ENCODE data around the gene AUTS2.
"Not testable (repeated sequence)": the region's sequence is repeated elsewhere in the genome, so short reads cannot be mapped to it uniquely, and the experiment has no call there.

AUTS2 gene

GRCh38 chr7:70630818-70631457 is 1032.7 kb downstream of the AUTS2 start:
- DNase-seq (ENCODE audit: low read depth), result no peak

DNA sequence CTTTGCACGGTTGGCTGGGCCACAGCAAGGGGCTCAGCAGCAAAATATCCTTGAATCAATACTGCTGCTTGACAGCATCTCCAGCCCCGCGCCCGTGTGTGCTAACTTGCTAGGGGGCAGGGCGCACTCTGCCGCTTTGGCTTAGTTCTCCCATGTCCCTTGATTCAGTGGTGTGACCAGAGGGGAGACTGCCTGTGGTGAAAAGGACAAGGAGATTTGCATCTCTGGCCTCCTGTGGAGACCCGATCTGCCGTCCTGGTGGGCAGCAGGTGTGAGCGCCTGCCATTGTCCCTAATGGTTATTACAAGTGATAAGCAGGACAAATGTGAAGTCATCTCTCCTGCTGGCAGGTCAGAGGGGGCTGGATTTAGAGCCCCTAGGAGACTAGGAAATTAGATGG is 1033.4 kb downstream of the AUTS2 start:
- DNase-seq (ENCODE audit: low read depth), result no peak

DNA sequence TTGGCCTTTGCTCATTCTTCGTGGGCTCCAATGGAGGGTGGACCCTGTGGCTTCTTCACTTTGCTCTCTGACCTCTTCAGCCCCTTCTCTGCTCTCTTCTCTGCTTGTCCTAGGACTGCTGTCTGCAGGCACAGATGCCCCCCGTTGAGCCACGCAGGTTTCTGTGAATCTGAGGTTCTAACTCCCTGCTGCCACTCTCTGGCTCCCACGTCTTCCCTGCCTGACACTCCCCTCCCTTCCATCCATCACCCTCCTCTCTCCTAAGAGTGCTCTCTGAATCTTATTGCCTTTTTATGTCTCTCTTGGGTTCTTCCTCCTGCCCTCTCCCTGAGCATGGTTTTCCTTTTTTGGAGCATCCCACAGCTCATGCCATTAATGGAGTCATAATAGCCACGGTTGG is 1034.1 kb downstream of the AUTS2 start:
- no peak for DNase-seq (ENCODE audit: low read depth)

GRCh38 chr7:70634071-70634470 is 1035.8 kb downstream of the AUTS2 start:
- no peak for DNase-seq (ENCODE audit: low read depth)

DNA sequence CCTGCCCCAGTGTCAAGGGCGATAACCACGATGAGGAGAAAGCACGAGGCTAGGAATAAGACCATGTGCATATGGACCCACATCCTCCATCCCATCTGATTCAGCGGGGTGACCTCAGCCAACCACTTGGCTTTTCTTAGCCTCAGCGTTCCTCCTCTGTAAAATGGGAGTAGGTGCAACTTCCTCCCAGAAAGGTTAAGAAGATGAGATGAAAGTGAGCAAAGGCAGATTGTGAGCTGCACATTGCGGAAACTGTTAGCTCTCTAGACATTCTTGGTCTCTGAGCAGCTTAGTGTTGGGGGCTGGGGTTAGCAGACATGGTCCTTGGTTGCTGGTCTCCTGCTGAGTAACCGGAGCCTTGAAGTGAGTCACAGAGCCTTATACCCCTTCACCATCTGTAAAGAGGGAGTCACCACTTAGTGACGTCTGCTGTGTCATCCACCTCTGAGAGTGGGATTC is 1036.4 kb downstream of the AUTS2 start:
- peak; percentile 58 for DNase-seq (ENCODE audit: low read depth)

- no peak for DNase-seq (ENCODE audit: low read depth)
Measured at GRCh38 chr7:70635633-70636032, 1037.4 kb downstream of the AUTS2 start.

GRCh38 chr7:70636169-70636568 is 1037.9 kb downstream of the AUTS2 start:
- no peak for DNase-seq (ENCODE audit: low read depth)

DNA sequence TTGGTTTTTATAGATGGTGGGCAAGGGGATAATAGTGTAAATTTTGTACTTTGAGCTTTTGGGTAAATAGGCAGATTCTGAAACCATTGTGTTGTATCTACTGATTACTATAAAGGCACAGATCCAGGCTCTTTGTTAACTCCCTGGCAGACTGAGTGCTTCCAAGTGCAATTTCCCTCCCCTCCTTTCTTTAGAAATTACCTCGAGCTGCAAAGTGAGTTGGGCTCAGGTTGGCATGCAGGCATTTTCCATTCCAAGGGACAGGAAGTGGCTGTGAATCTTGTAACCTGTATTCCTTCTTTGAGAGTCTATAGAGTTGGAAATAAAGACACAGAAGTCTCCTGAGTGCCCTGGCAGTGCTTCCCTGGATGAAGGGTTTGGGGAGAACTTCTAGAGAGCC is 1039.5 kb downstream of the AUTS2 start:
- DNase-seq (ENCODE audit: low read depth), result no peak

- DNase-seq (ENCODE audit: low read depth), result no peak
Measured at GRCh38 chr7:70638158-70639107, 1040.2 kb downstream of the AUTS2 start.

GRCh38 chr7:70640266-70640833 is 1042.1 kb downstream of the AUTS2 start:
- peak; percentile 17 for DNase-seq (ENCODE audit: low read depth)

- DNase-seq (ENCODE audit: low read depth), result no peak
Measured at GRCh38 chr7:70641882-70642281, 1043.6 kb downstream of the AUTS2 start.

DNA sequence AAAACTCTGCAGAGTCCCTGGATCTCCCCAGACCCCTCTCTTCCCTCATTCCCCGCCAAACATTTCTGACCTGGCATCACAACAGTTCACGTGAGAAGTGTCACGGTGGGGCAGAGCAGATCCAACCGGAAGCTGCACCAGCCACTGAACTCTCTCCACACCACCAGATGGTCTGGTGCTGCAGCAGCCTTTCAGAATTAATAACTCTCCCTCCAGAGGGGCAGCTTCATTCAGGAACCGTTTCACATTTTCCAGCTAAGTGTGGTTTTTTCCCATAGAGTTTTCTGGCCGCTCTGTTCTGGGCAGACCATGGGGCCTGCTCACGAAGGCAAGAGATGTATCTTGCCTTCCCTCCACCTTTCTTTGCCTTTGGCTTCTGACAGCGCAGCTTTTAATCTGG is 1047.0 kb downstream of the AUTS2 start:
- DNase-seq (ENCODE audit: low read depth), result no peak

GRCh38 chr7:70645876-70646351 is 1047.6 kb downstream of the AUTS2 start:
- DNase-seq (ENCODE audit: low read depth), result no peak

DNA sequence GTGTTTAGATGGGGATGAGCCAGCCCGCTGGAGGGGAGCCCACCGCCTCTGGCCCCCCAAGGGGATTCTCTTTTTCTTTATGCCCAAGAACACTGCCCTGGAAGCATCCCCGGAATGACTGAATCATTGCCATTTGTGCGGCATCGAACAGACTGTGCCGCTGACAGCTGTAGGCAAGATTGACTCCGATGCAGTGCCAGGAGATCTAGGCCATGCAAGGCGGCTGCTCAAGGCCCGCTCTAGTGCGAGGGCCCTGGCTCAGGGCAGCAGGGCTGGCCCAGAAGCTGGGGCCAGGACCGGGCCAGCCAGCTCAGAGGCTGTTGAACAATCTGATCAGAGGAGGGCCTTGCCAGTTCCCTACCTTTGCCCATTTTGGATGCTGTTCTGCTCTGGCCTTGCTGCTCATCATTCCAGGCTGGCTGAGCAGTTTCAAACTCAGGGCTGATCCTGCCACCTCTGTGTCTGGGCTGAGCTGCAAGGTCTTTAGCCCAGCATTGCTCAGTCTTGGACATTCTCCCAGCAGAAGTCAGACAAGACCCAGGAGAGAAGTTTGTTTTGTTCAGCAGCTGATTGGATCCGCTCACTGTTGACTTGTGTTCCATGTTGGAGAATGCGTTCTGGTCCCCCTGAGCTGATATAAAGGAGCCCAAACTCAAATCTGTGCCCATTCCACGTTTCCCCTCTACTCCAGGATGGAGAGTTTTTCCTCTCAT is 1048.4 kb downstream of the AUTS2 start:
- no peak for DNase-seq (ENCODE audit: low read depth)

DNA sequence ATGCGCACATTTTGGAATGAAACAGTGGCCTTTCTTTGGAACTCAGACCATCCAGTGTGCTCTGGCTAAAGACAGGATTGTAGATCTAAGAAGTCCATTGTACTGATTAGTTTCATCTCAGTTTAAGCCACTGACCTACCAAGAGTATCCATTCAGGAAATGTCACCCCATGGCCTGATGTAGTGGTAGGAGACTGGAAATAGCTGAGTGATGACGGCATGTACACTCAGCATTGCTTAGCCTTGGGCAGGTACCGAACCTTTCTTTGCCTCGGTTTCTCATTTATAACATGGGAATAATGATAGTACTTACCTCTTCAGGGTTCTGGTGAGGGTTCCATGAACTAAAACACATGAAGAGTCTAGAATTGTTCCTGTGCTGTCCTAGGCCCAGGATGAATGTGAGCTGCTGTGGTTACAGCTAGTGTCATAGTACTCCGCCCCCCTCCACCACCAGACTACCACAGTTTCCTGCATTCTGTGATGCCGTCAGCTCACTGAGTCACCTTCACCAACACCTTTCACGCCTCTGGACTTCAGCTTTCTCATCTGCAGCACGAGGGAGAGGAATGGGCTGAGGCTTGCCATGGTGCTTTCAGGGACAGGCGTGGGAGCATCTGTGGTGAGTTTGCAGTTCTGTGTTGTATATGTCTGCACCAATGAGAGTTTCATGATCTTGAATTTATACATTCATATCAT is 1049.7 kb downstream of the AUTS2 start:
- DNase-seq (ENCODE audit: low read depth), result no peak

- DNase-seq (ENCODE audit: low read depth), result not testable (repeated sequence)
Measured at GRCh38 chr7:70648499-70648861, 1050.2 kb downstream of the AUTS2 start.

- no peak for DNase-seq (ENCODE audit: low read depth)
Measured at GRCh38 chr7:70649323-70649722, 1051.0 kb downstream of the AUTS2 start.

- DNase-seq (ENCODE audit: low read depth), result no peak
Measured at GRCh38 chr7:70654146-70654545, 1055.9 kb downstream of the AUTS2 start.

DNA sequence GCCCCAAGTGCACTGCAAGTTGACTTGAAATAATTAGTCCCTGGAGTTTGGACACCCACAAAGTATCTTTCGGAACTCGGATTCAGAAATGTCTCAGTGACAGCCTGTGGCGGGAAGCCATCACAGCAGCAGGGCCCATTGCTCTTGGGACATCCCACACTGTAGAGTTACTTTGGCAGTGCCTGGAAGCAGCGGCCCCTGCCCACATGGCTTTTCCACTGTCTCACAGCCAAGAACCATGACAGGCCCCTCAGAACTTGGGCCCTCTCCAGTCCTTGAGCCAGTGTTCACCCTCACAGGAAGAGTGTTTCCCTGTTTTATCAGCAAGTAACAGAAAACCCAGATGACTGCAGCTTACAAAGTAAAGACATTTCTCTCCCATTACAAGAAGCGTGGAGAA is 1056.7 kb downstream of the AUTS2 start:
- no peak for DNase-seq (ENCODE audit: low read depth)

GRCh38 chr7:70655694-70656093 is 1057.4 kb downstream of the AUTS2 start:
- no peak for DNase-seq (ENCODE audit: low read depth)

- DNase-seq (ENCODE audit: low read depth), result no peak
Measured at GRCh38 chr7:70657571-70657970, 1059.3 kb downstream of the AUTS2 start.

Measured in GM04504 (cell line).